Hepatocyte (in vitro differentiated cells): ENCODE results near the gene FCRLA. TPM values are rescaled to one million over a fixed set of nuclear protein-coding genes. Genes with fewer than 3 reads are reported as not detected.

Experiments
- DNase-seq: peaks from one replicate; pipeline ENCODE4 v3.0.0-alpha.2; 2016; ENCODE audit warnings: low spot score
- H2AFZ ChIP-seq: fragments of 200-600 bp; sonication (generic); 2 replicates; pipeline ENCODE4 v1.6.0; 2016; ENCODE audit warnings: antibody characterized with exemption, mild to moderate bottlenecking
- H3K27ac ChIP-seq: fragments of 200-600 bp; sonication (generic); 2 replicates; pipeline ENCODE4 v1.5.1; 2016; ENCODE audit warnings: mild to moderate bottlenecking
- H3K27me3 ChIP-seq: fragments of 200-600 bp; sonication (generic); 2 replicates; pipeline ENCODE4 v1.6.1; 2016
- H3K36me3 ChIP-seq: fragments of 200-600 bp; sonication (generic); replicated peaks from 2 replicates; pipeline ENCODE4 v1.5.1; 2016; ENCODE audit warnings: low read depth; ENCODE audit not compliant: insufficient read depth
- H3K4me1 ChIP-seq: fragments of 200-600 bp; sonication (generic); 2 replicates; pipeline ENCODE4 v1.5.1; 2016; ENCODE audit warnings: mild to moderate bottlenecking, moderate library complexity; ENCODE audit not compliant: insufficient read depth
- H3K4me2 ChIP-seq: fragments of 200-600 bp; sonication (generic); 2 replicates; pipeline ENCODE4 v1.6.0; 2016
- H3K4me3 ChIP-seq: fragments of 200-600 bp; sonication (generic); 2 replicates; pipeline ENCODE4 v1.5.1; 2016; ENCODE audit warnings: mild to moderate bottlenecking
- H3K79me2 ChIP-seq: fragments of 200-600 bp; sonication (generic); 2 replicates; pipeline ENCODE4 v1.6.0; 2017; ENCODE audit warnings: mild to moderate bottlenecking
- H3K9me2 ChIP-seq: fragments of 200-600 bp; sonication (generic); replicated peaks from 2 replicates; pipeline ENCODE4 v1.6.0; 2017; ENCODE audit warnings: mild to moderate bottlenecking; ENCODE audit not compliant: insufficient read depth
- H3K9me3 ChIP-seq: fragments of 200-600 bp; sonication (generic); 2 replicates; pipeline ENCODE4 v1.5.1; 2016; ENCODE audit warnings: low read depth, mild to moderate bottlenecking
- H4K20me1 ChIP-seq: fragments of 200-600 bp; sonication (generic); 2 replicates; pipeline ENCODE4 v1.6.0; 2016; ENCODE audit warnings: mild to moderate bottlenecking; ENCODE audit not compliant: insufficient read depth, poor library complexity, severe bottlenecking
- CTCF ChIP-seq: fragments of 200-600 bp; sonication (generic); IDR thresholded peaks from 2 replicates; pipeline ENCODE4 v1.5.1; 2016; ENCODE audit warnings: antibody characterized with exemption, mild to moderate bottlenecking; ENCODE audit not compliant: poor library complexity
- EZH2 ChIP-seq: fragments of 200-600 bp; sonication (generic); IDR thresholded peaks from 2 replicates; pipeline ENCODE4 v1.6.1; 2016; ENCODE audit warnings: antibody characterized with exemption, mild to moderate bottlenecking, borderline replicate concordance
- EZH2phosphoT487 ChIP-seq: fragments of 200-600 bp; sonication (generic); IDR thresholded peaks from one replicate; pipeline ENCODE4 v1.6.1; 2018; ENCODE audit warnings: antibody characterized with exemption, mild to moderate bottlenecking, low read depth, moderate library complexity; ENCODE audit not compliant: unreplicated experiment, severe bottlenecking
- WGBS: methylation state at CpG from one replicate; pipeline ENCODE4 v1.1.6; 2016; ENCODE audit warnings: low lambda C conversion rate; ENCODE audit errors: missing lambda C conversion rate; 5-methylcytosine and 5-hydroxymethylcytosine counted together
- polyA plus RNA-seq: library from polyadenylated mRNA; unstranded; fragments of >200 nt; fragmentation: Nextera tagmentation; extraction: Ambion mirVana; gene quantifications from 2 replicates; pipeline ENCODE4 v1.2.1, GENCODE V29; 2016
- total RNA-seq: library from RNA; depleted of rRNA; stranded (reverse); fragments of >200 nt; gene quantifications from 2 replicates; pipeline ENCODE4 v1.2.3, GENCODE V29; 2014

The FCRLA gene
- total and polyA plus RNA-seq, 2 experiments from 2014 or later, result 0.31 to 3.0 TPM

- Histone ChIP-seq H3K4me2 (no peak overlapping the region), H3K4me3 (no peak overlapping the region), H3K9me2 (no peaks in the 10 kb centered on the region), H3K4me1 (no peaks in the 10 kb centered on the region), H3K9me3 (no peaks in the 10 kb centered on the region), H2AFZ (no peak overlapping the region), H3K79me2 (no peaks in the 10 kb centered on the region), H4K20me1 (no peaks in the 10 kb centered on the region), H3K27me3 (no peaks in the 10 kb centered on the region), H3K27ac (no peak overlapping the region), H3K36me3 (no peaks in the 10 kb centered on the region)
- no peak for TF ChIP-seq CTCF
- no peak for TF ChIP-seq EZH2phosphoT487
- no peak for TF ChIP-seq EZH2
- WGBS, result 93% methylated on average over 2 of the region's 2 CpGs
- no peak for DNase-seq
These were observed 474 bp downstream of the FCRLA start for GRCh38 chr1:161707503-161707902.

- no peak for TF ChIP-seq CTCF
- no peak for TF ChIP-seq EZH2phosphoT487
- TF ChIP-seq EZH2, result no peak
These were observed 2.3 kb downstream of the FCRLA start for GRCh38 chr1:161709373-161709772.

GRCh38 chr1:161710560-161710959, 3.5 kb downstream of the FCRLA start:
- Histone ChIP-seq H3K4me1 (no peaks in the 10 kb centered on the region), H2AFZ (no peak overlapping the region), H3K9me2 (no peaks in the 10 kb centered on the region), H3K79me2 (no peaks in the 10 kb centered on the region), H3K27ac (no peak overlapping the region), H4K20me1 (no peaks in the 10 kb centered on the region), H3K4me3 (no peak overlapping the region), H3K9me3 (no peaks in the 10 kb centered on the region), H3K36me3 (no peaks in the 10 kb centered on the region), H3K27me3 (no peaks in the 10 kb centered on the region), H3K4me2 (no peak overlapping the region)
- WGBS, result 87% methylated on average over 4 of the region's 4 CpGs
- TF ChIP-seq CTCF, result no peak
- no peak for TF ChIP-seq EZH2phosphoT487
- no peak for TF ChIP-seq EZH2
- DNase-seq, result no peak

More at GRCh38 chr1:161709373-161709772, 2.3 kb downstream of the FCRLA start:
- no peaks in the 10 kb centered on the region for H3K27me3 ChIP-seq
- H3K4me1 ChIP-seq, result no peaks in the 10 kb centered on the region
- H3K79me2 ChIP-seq, result no peaks in the 10 kb centered on the region
- no peaks in the 10 kb centered on the region for H3K9me2 ChIP-seq
- H3K36me3 ChIP-seq, result no peaks in the 10 kb centered on the region
- no peak overlapping the region for H2AFZ ChIP-seq
- DNase-seq, result no peak
- H3K4me3 ChIP-seq, result no peak overlapping the region
- WGBS, result 83% methylated on average over 4 of the region's 4 CpGs
- H4K20me1 ChIP-seq, result no peaks in the 10 kb centered on the region
- no peak overlapping the region for H3K27ac ChIP-seq
- H3K9me3 ChIP-seq, result no peaks in the 10 kb centered on the region
- no peak overlapping the region for H3K4me2 ChIP-seq
